SJCRH30 (cell line): ENCODE data around the gene TASOR2. TPM values are rescaled to one million over a fixed set of nuclear protein-coding genes. Genes with fewer than 3 reads are reported as not detected.

Source experiments
- DNase-seq, 2 experiments: peaks; one replicate each; pipeline ENCODE4 v3.0.0-alpha.2; 2015 to 2020
- H3K27ac ChIP-seq: fragments of 250-450 bp; sonication (Bioruptor Pico); 2 replicates; pipeline ENCODE4 v1.5.1; 2020; ENCODE audit warnings: mild to moderate bottlenecking, moderate library complexity
- H3K27me3 ChIP-seq: fragments of 250-450 bp; sonication (Bioruptor Pico); 2 replicates; pipeline ENCODE4 v1.5.1; 2020; ENCODE audit warnings: mild to moderate bottlenecking, moderate library complexity
- H3K36me3 ChIP-seq: fragments of 250-450 bp; sonication (Bioruptor Pico); 2 replicates; pipeline ENCODE4 v1.5.1; 2020; ENCODE audit warnings: mild to moderate bottlenecking, moderate library complexity
- H3K4me1 ChIP-seq: fragments of 250-450 bp; sonication (Bioruptor Pico); 2 replicates; pipeline ENCODE4 v1.5.1; 2020; ENCODE audit warnings: mild to moderate bottlenecking, moderate library complexity
- H3K4me3 ChIP-seq: fragments of 250-450 bp; sonication (Bioruptor Pico); 2 replicates; pipeline ENCODE4 v1.5.1; 2020; ENCODE audit warnings: mild to moderate bottlenecking, moderate library complexity
- H3K9me3 ChIP-seq: fragments of 250-450 bp; sonication (Bioruptor Pico); replicated peaks from 2 replicates; pipeline ENCODE4 v1.5.1; 2020; ENCODE audit warnings: mild to moderate bottlenecking, moderate library complexity
- total RNA-seq: library from RNA; depleted of rRNA; stranded (reverse); fragments of >200 nt; shearing (Covaris generic); gene quantifications from 2 replicates; pipeline ENCODE4 v1.2.3, GENCODE V29; 2014

Gene TASOR2
- total RNA-seq, 1 experiment from 2014 or later, result 73.8 TPM

DNA sequence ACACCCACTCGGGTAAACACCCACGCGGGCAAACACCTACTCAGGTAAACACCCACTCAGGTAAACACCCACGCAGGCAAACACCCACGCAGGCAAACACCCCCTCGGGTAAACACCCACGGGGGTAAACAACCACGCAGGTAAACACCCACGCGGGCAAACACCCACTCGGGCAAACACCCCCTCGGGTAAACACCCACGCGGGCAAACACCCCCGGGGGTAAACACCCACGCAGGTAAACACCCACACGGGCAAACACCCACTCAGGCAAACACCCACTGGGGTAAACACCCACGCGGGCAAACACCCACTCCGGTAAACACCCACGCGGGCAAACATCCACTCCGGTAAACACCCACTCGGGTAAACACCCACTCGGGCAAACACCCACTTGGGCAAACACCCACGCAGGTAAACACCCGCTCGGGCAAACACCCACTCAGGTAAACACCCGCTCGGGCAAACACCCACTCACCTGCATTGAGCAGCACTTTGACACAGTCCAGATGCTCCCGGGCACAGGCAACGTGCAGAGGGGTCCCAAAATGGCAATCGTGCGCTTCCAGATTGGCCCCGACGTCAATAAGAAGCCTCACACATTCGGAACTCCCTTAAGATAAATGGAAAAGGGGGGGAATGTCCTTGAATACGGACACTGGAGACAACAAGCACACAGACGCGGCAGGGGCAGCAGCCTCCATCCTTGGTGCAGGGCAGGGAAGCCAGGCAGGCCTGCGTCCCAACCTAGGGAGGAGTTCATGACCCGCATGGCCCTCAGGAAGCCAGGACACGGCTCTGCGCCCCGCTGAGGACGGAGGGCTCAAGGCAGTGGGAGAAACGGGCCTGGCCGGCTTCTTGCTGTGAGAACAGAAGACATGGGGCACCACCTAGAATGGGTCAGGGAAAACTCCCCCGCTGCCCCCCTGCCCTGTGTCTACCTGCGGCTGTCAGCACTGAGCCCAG, 35.9 kb upstream of the TASOR2 start:
- Histone ChIP-seq H3K27me3 (no peaks in the 10 kb centered on the region), H3K36me3 (no peaks in the 10 kb centered on the region), H3K4me3 (no peak overlapping the region), H3K27ac (no peak overlapping the region), H3K9me3 (no peaks in the 10 kb centered on the region), H3K4me1 (no peaks in the 10 kb centered on the region)
- DNase-seq, result no peak

DNA sequence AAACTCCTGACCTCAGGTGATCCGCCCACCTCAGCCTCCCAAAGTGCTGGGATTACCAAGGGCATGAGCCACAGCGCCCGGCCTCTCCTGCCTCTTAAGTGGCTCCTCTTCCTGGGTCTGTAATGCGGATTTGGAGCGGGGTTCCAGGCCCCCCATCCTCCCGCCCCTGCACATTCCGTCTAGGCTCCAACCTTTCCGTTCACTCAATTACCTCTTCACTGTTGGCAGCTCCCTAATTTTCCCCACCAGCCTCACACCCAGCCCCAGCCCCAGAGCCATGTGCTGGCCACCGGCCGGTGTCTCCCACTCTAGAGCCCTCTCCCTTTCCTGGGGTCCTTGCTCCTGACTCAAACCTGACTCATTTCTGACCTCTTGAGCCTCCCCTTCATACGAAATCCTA, 34.9 kb upstream of the TASOR2 start:
- DNase-seq, result no peak
- Histone ChIP-seq H3K27me3 (no peaks in the 10 kb centered on the region), H3K27ac (no peak overlapping the region), H3K9me3 (no peaks in the 10 kb centered on the region), H3K4me3 (no peak overlapping the region), H3K36me3 (no peaks in the 10 kb centered on the region), H3K4me1 (no peaks in the 10 kb centered on the region)

DNA sequence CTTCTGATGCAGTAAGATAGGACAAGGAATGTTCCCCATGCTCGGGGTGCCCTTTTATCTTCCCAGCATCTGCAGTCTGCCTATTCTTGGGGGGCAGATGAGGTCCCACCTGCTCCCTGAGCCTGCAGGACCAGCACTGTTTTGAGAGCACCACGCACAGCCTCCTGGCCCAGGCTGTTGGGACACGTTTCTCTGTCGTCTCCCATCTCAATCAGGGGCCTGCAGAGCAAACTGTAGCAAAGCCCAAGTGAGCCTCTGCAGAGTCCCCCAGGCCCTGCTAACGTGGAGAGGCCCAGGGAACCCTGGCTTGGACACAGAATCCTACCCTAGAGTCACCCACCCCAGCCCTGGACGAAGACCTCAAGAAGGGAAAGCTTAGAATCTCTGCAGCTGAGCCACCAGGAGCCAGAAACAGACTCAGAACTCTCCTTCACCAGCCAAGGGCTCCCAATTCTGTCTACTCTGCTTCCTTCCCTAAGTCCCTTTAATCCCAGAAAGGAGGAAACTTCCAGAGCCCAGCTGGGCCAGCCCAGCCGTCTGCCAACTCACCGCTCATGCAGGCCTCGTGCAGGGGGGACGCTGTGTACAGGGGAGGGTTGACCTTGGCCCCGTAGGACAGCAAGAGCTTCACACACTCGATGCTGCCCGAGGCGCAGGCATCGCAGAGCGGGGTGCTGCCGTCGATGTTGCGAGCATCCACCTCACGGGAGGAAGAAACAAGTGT, 33.8 kb upstream of the TASOR2 start:
- H3K27me3 ChIP-seq, result no peaks in the 10 kb centered on the region
- DNase-seq, result no peak
- no peaks in the 10 kb centered on the region for H3K9me3 ChIP-seq
- H3K36me3 ChIP-seq, result no peaks in the 10 kb centered on the region
- no peak overlapping the region for H3K4me3 ChIP-seq
- H3K27ac ChIP-seq, result no peak overlapping the region
- no peaks in the 10 kb centered on the region for H3K4me1 ChIP-seq

DNA sequence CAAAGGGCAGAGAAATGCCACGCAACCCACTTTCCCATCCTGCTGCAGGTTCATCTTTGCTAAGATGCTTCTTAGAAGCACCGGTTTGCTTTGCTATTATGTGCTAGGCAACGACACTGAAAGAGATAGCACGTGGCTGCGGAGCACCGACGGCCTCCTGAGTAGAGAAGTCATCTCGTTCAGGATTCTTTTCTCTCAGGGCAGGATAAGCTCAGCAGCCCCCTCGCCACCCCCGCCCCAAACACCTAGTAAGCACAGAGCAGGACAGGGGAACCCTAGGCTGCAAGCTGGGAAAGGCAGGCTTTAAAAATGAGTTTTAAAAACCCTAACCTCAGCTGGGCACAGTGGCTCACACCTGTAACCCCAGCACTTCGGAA, 33.3 kb upstream of the TASOR2 start:
- H3K4me3 ChIP-seq, result no peak overlapping the region
- H3K27me3 ChIP-seq, result no peaks in the 10 kb centered on the region
- no peak for DNase-seq
- H3K36me3 ChIP-seq, result no peaks in the 10 kb centered on the region
- H3K27ac ChIP-seq, result no peak overlapping the region
- no peaks in the 10 kb centered on the region for H3K4me1 ChIP-seq
- H3K9me3 ChIP-seq, result no peaks in the 10 kb centered on the region

DNA sequence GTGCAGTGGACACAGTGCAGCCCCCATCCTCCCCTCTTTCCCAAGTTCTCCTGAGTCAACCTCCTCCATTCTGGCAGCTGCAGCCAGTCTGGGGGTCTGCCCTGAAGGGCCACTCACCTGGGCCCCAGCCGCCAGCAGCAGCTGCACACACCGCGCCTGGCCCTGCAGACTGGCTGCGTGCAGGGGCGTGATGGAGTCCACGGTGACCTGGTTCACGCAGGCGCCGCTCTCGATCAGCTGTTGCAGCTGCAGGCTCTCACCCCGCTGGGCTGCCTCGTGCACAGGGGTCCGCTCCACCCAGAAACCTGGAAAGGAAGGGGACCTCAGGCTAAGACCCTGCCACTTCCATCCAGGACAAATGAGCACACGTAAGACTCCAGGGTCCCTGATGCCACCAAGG, 31.9 kb upstream of the TASOR2 start:
- Histone ChIP-seq H3K4me3 (no peak overlapping the region), H3K4me1 (no peaks in the 10 kb centered on the region), H3K27ac (no peak overlapping the region), H3K27me3 (no peaks in the 10 kb centered on the region), H3K36me3 (no peaks in the 10 kb centered on the region), H3K9me3 (no peaks in the 10 kb centered on the region)
- DNase-seq, result no peak

DNA sequence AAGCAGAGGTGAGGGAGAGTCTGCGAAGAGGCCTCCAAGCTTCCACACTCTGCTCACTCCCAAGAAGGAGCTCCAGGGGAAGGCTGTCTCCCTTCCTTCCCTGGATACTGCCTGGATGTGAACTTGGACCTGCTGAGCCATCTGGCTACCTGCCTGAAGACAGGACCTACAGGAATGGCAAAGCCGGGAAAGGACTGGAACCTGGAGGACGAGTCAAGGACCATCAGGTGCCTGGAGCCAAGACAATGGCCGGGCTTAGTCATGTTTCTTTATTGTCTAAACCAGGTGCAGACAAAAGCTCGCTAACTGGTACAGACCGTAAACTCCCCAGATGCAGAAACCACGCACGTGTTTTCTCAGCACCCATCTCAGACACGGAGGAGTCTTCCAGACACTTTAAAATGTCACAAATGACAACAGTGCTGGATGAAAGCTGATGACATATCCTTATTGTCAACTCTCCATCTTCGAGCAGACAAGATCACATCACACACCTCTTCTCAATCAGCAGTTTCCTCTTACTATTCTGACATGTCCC, 30.4 kb upstream of the TASOR2 start:
- no peak overlapping the region for H3K4me3 ChIP-seq
- H3K27ac ChIP-seq, result no peak overlapping the region
- no peaks in the 10 kb centered on the region for H3K36me3 ChIP-seq
- no peaks in the 10 kb centered on the region for H3K4me1 ChIP-seq
- no peaks in the 10 kb centered on the region for H3K27me3 ChIP-seq
- no peak for DNase-seq
- H3K9me3 ChIP-seq, result no peaks in the 10 kb centered on the region

DNA sequence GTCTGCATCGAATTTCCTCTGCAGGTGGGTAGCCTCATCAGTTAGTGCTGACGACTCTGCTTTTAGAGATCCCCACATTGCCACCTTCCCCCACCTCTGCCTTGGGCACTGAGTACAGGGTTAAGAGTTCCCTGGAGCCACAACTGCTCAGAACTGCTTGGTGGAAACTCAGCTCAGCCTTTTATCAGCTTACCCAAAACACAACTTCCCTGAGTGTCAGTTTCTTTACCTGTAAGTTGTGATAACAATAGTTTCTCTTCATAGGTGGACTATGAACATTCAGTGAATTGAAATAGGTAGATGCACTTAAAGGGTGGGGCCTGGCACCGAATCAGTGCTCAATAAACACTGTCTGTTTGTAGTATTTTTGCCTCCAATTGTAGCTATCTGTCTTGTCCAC, 29.5 kb upstream of the TASOR2 start:
- no peak for DNase-seq
- H3K27me3 ChIP-seq, result no peaks in the 10 kb centered on the region
- no peaks in the 10 kb centered on the region for H3K36me3 ChIP-seq

DNA sequence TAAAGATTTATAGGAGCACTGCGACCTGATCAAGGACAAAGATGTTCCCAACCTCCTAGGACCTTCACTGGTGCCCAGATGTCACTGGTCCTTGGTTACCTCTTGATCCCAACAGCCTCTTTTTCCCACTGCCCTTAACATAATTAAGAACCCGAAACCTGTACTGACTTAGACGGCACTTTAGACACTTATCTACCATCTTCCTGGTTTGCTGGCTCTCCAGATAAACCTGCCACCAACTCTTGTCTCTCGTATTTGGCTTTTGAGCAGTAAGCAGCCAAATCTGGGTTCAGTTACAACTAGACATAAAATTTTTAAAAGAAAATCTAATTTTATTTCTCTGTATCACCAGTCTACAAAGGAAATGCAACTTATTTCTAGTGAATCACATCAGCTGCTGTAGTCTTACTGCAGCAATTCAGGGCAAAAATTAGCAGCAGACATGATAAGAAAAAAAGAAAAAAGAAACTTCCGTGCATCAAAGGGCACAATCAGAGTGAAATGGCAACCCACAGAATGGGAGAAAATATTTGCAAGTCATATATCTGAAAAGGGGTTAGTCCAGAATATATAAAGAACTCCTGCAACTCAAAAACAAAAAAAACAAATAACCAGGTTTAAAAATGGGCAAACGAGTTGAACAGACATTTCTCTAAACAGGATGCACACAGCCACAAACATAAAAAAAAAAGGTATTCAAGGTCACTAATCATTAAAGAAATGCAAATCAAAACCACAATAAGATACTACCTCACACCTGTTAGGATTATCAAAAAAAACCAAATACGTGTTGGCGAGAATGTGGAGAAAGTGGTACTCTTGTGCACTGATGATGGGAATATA, 27.7 kb upstream of the TASOR2 start:
- no peaks in the 10 kb centered on the region for H3K9me3 ChIP-seq
- H3K4me1 ChIP-seq, result no peaks in the 10 kb centered on the region
- H3K4me3 ChIP-seq, result no peak overlapping the region
- no peaks in the 10 kb centered on the region for H3K27me3 ChIP-seq
- no peak for DNase-seq
- H3K27ac ChIP-seq, result no peak overlapping the region
- no peaks in the 10 kb centered on the region for H3K36me3 ChIP-seq

More for the DNA sequence above, 29.5 kb upstream of the TASOR2 start:
- Histone ChIP-seq H3K4me3 (no peak overlapping the region), H3K9me3 (no peaks in the 10 kb centered on the region), H3K4me1 (no peaks in the 10 kb centered on the region), H3K27ac (no peak overlapping the region)

DNA sequence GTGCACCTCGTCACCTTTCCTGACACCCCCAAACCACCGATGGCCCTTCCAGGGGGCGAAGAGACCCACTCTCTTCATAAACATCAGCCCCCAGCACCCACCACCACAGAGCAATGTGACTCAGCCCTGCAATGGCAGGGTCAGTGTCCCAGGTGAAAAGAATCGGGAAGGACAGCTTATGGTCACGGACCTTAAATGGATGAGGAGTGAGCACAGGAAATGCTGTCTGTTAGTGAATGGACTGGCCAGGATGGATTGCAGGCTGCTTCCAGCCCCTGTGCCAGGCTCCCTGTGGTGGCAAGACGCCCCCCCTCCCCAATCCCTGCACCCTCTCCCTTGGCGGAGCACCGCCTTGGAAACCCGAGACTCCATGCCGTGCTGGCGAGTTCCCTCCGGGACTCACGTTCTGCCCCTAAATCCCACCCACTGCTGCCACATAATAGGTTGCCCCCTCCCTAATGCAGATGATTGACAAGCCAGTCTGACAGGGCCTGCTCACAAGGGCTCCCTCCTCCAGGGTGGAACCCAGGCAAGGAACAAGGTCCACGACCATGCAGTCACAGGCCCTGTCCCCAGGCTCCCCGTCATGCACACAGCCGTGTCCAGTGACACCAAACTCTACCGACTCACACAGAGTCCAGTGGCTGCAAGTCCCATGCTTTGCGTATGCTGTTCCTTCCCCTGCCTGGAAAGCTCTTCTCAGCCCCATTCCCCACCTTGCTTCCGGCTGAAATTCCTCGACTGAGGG, 25.6 kb upstream of the TASOR2 start:
- Histone ChIP-seq H3K4me1 (no peaks in the 10 kb centered on the region), H3K36me3 (no peaks in the 10 kb centered on the region), H3K9me3 (no peaks in the 10 kb centered on the region), H3K27me3 (no peaks in the 10 kb centered on the region), H3K4me3 (no peak overlapping the region), H3K27ac (no peak overlapping the region)
- DNase-seq, result peak in 1 of 2 experiments; percentile 10

DNA sequence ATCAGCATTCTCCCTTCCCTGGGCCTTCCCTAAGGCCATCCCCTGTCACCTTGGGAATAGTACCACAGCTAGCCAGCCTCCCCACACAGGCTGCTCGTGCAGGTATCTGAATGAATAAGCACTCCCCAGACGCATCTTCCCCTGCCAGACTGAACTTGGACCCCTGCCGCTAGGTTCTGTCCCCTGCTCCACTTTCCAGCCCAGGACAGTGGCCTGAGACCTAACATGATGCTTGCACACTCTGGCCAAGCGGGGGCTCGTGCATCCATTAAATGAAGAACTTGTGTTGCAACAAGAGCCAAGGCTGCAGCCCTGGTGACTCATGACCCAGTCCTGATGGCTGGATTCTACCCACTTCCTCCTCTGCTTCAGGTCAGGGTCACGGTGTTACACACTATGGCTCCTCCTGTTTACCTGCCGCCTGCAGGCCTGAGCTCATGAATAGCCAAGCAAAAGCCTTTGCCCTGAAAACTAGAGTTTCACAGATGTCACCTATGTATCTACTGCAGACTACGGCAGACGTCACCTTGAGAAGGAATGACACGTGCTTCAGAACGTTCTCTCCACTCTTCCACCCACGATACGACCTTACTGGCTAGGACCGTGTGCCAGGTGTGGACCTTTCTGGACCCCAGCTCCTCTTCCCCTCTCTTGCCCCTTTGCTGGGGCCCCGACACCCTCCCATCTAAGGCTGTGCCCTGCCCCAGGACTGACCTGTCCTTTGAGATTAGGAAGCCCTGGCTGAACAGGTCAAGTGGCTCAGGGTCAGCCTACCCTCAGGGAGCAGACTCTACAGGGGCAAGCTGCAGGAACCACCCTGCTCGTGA, 24.7 kb upstream of the TASOR2 start:
- no peak for DNase-seq
- H3K27me3 ChIP-seq, result no peaks in the 10 kb centered on the region

DNA sequence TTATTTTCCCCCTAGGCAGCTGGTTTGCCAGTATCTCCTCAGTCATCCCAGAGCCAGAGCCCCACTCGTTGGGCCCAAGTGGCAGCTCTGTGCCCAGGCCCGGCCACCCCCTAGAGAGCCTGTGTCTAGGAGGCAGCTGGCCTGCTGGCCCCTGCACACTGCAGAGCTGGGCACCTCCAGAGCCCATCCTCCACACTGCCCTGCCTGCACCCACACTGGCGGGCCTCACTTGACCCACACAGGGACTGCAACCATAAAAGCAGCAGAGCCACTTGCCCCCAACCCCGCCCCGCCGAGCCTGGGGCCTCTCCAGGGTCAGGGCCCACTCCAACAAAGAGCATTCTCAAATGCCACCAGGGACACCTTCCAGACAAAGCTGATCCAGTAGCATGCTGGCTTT, 23.6 kb upstream of the TASOR2 start:
- no peaks in the 10 kb centered on the region for H3K36me3 ChIP-seq
- no peak for DNase-seq
- no peak overlapping the region for H3K27ac ChIP-seq
- H3K4me1 ChIP-seq, result no peaks in the 10 kb centered on the region
- no peak overlapping the region for H3K4me3 ChIP-seq
- H3K9me3 ChIP-seq, result no peaks in the 10 kb centered on the region
- no peaks in the 10 kb centered on the region for H3K27me3 ChIP-seq

More for the DNA sequence above, 24.7 kb upstream of the TASOR2 start:
- Histone ChIP-seq H3K4me3 (no peak overlapping the region), H3K9me3 (no peaks in the 10 kb centered on the region), H3K4me1 (no peaks in the 10 kb centered on the region), H3K27ac (no peak overlapping the region), H3K36me3 (no peaks in the 10 kb centered on the region)

DNA sequence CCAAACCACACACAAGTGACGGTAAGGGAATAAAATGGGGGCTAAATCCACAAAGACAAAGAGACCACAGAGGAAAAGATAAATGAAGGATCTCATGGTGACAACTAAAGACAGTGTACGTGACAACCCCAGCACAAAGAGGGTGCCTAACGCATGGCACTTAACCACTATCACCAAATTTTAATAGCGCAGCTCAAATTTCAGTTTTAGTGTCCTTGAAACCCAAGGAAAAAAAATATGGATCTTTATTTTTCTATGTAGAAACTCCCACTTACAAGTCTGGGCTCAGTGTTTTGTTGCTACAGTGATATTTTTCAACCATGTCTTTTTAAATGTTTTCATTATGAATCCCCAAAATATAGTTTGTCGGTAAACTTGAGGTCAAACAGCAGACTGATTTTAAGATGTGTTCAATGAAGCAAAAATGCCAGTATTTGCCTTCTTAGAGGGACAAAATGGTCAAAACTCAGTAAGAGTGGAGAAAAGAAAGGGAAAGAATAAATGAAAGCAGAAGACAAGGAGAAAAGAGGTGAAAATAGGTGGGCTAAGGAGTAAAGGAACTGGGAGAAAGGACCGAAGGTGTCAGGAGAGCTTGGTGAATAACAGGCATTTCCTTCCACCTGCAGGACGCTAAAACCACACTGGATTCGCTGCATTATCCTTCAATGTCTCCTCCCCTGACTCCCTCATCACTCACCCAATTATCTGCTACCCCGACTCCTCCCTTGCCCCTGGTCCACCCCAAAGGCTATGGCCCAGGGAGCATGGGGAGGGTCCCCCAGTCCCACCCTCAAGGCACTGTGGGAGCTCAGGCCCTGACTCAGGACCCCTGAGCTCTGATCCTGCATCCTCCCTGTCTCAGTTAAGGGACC, 21.7 kb upstream of the TASOR2 start:
- Histone ChIP-seq H3K36me3 (no peaks in the 10 kb centered on the region), H3K4me3 (no peak overlapping the region), H3K27ac (no peak overlapping the region), H3K27me3 (no peaks in the 10 kb centered on the region), H3K4me1 (peaks cover 2% of the 10 kb centered on the region; the same call in 1 of the 2 replicates), H3K9me3 (no peaks in the 10 kb centered on the region)
- DNase-seq, result no peak
